ENCODE results near the gene ITPK1. TPM values are rescaled to one million over a fixed set of nuclear protein-coding genes. Genes with fewer than 3 reads are reported as not detected.

ITPK1 gene
- total RNA-seq, 4 donors from 2014 or later = 132 to 172 (median 157) TPM

DNA sequence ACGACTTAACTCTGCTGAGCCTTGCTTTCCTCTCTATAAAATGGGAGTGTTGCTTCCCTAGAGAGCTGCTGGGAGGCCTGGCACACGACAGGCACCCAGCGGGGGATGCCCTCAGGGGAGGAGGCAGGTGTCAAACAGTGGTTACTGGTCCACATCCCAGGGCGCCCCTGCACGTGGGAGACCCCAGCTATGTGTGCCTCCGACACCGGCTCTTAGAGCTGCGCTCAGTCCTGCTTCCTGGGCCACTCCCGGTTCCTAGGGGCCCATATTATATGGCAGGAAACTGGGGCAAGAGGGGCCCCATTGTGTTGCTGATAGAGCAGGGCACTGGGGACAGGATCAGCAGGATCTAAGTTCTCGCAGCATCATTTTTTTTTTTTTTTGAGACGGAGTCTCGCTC is 145.5 kb downstream of the ITPK1 start:
- H3K4me1 ChIP-seq = peaks cover 0 to 9% (median 0%) of the 10 kb centered on the region in 4 donors
- DNase-seq = no peak
- H3K27me3 ChIP-seq = no peaks in the 10 kb centered on the region
- no peak for TF ChIP-seq POLR2A (IDR thresholded peaks at IDR 0.05)
- TF ChIP-seq, protein P1, sequence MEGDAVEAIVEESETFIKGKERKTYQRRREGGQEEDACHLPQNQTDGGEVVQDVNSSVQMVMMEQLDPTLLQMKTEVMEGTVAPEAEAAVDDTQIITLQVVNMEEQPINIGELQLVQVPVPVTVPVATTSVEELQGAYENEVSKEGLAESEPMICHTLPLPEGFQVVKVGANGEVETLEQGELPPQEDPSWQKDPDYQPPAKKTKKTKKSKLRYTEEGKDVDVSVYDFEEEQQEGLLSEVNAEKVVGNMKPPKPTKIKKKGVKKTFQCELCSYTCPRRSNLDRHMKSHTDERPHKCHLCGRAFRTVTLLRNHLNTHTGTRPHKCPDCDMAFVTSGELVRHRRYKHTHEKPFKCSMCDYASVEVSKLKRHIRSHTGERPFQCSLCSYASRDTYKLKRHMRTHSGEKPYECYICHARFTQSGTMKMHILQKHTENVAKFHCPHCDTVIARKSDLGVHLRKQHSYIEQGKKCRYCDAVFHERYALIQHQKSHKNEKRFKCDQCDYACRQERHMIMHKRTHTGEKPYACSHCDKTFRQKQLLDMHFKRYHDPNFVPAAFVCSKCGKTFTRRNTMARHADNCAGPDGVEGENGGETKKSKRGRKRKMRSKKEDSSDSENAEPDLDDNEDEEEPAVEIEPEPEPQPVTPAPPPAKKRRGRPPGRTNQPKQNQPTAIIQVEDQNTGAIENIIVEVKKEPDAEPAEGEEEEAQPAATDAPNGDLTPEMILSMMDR (IDR thresholded peaks at IDR 0.05) = no peak
- H3K4me3 ChIP-seq = no peak overlapping the region
- no peak overlapping the region for H3K27ac ChIP-seq
- no peaks in the 10 kb centered on the region for H3K9me3 ChIP-seq
- H3K36me3 ChIP-seq = peaks cover 0 to 4% (median 0%) of the 10 kb centered on the region in 3 donors

DNA sequence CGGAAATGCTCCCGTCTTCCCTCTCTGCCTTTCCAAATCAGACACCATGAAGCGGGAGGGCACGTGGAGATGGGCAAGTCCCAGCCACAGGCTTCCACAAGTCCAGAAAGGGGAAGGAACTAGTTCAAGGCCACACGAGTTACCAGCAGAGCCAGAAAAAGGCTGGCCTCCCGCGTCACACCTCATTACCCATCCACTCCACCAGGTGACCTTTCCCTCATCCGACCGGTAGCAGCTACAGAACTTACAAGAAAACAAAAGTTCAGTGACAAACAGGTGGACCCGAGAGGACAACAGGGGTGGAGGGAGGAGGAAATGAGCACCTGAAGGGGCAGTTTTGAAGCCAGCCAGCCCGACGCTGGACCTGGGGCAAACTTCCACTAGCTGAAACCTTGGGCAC is 145.9 kb downstream of the ITPK1 start:
- Histone ChIP-seq H3K27me3 (no peaks in the 10 kb centered on the region), H3K9me3 (no peaks in the 10 kb centered on the region), H3K4me3 (no peak overlapping the region), H3K27ac (no peak overlapping the region), H3K36me3 (peaks cover 0 to 4% (median 0%) of the 10 kb centered on the region in 3 donors), H3K4me1 (peaks cover 0 to 11% (median 0%) of the 10 kb centered on the region in 4 donors)
- TF ChIP-seq, protein P1 (IDR thresholded peaks at IDR 0.05) = no peak
- no peak for TF ChIP-seq POLR2A (IDR thresholded peaks at IDR 0.05)
- no peak for DNase-seq

DNA sequence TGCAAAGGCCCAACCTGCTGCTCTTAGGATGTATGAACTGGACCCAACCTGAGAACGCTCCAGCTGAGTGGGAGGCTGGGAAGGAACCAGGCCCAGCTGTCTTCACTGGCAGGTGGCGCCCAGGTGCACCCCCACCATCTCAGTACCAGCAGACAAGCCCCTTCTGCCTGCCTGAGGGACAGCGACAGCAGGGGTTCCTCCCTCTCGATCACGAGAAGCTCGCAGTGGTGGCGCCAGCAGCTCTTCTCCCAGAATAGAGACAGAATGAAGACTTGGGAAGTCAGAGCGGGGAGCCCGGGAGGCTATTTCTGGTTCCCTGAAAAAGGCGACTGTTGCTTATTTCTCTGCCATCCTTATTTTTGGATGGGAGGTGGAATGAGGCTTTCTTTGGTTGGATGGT is 146.3 kb downstream of the ITPK1 start:
- H3K27ac ChIP-seq = no peak overlapping the region
- H3K4me3 ChIP-seq = no peak overlapping the region
- DNase-seq = no peak
- peaks cover 0 to 4% (median 0%) of the 10 kb centered on the region in 3 donors for H3K36me3 ChIP-seq
- peaks cover 0 to 16% (median 0%) of the 10 kb centered on the region in 4 donors for H3K4me1 ChIP-seq
- no peaks in the 10 kb centered on the region for H3K9me3 ChIP-seq
- no peaks in the 10 kb centered on the region for H3K27me3 ChIP-seq
- TF ChIP-seq POLR2A (IDR thresholded peaks at IDR 0.05) = no peak
- TF ChIP-seq, protein P1 (IDR thresholded peaks at IDR 0.05) = no peak

DNA sequence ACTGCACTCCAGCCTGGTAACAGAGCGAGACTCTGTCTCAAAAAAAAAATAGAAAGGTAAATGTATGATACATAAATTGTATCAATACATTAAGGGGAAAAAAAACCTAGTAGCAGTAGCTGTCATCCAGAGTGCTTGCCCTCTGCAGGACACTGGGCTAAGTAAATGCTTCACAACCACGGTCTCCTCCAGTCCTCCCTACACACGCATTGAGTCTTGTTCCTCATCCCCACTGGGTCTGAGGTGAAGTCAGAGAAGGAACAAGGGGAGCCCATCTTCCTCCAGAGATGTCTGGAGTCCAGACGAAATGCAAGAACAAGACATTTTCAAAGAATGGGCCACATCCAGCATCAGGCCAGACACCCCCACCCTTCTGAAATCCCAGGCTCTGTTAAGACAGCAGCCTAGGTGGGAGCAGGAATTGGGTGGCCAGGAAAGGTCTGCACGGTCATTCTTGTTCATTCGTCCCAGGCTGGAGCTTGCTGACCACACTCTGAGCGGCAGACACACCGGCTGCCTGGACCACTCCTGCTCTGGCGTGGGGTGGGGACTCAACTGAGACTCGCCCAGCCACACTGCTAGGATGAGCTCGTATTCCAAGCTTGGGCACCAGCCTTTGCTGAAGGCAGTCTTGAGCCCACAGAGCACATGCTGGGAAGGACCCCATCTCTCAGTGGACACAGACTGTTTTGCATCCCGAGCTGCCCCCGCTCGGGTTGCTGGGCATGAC is 147.3 kb downstream of the ITPK1 start:
- Histone ChIP-seq H3K36me3 (peaks cover 0 to 4% (median 0%) of the 10 kb centered on the region in 3 donors), H3K27ac (no peak overlapping the region), H3K27me3 (no peaks in the 10 kb centered on the region), H3K4me1 (peaks cover 0 to 22% (median 0%) of the 10 kb centered on the region in 4 donors), H3K9me3 (no peaks in the 10 kb centered on the region), H3K4me3 (no peak overlapping the region)
- DNase-seq = no peak
- TF ChIP-seq, protein P1 (IDR thresholded peaks at IDR 0.05) = no peak
- no peak for TF ChIP-seq POLR2A (IDR thresholded peaks at IDR 0.05)

DNA sequence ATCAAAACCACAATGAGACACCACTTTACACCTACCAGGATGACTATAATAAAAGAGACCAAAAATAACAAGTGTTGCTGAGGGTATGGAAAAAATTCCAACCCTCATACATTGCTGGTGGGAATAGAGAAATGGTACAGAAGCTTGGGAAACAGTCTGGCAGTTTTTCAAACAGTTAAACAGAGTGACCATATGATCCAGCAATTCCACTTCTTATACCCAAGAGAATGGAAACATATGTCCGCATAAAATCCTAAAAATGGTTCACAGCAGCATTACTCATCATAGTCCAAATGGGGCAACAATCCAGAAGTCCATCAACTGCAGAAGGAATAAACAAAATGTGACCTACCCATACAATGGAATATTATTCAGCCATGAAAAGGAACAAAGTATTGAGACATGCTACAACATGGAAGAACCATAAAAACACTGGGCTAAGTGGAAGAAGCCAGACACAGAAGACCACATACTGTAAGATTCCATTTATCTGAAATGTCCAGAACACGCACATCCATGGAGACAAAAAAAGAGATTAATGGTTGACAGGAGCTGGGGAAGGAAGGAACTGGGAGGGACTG is 148.3 kb downstream of the ITPK1 start:
- H3K27ac ChIP-seq = no peak overlapping the region
- no peak overlapping the region for H3K4me3 ChIP-seq
- no peak for DNase-seq
- no peaks in the 10 kb centered on the region for H3K27me3 ChIP-seq
- H3K36me3 ChIP-seq = peaks cover 0 to 7% (median 0%) of the 10 kb centered on the region in 3 donors
- H3K9me3 ChIP-seq = no peaks in the 10 kb centered on the region
- TF ChIP-seq POLR2A (IDR thresholded peaks at IDR 0.05) = no peak
- TF ChIP-seq, protein P1 (IDR thresholded peaks at IDR 0.05) = no peak
- peaks cover 0 to 14% (median 0%) of the 10 kb centered on the region in 4 donors for H3K4me1 ChIP-seq
